Activated T-cell treated with anti-CD3 and anti-CD28 coated beads for 1 hour (primary cell): Measurements from ENCODE around the gene PDPN.

Experiments used
- DNase-seq: peaks from one replicate; pipeline ENCODE4 v3.0.0-alpha.2; 2020; ENCODE audit warnings: low read depth

PDPN gene

DNA sequence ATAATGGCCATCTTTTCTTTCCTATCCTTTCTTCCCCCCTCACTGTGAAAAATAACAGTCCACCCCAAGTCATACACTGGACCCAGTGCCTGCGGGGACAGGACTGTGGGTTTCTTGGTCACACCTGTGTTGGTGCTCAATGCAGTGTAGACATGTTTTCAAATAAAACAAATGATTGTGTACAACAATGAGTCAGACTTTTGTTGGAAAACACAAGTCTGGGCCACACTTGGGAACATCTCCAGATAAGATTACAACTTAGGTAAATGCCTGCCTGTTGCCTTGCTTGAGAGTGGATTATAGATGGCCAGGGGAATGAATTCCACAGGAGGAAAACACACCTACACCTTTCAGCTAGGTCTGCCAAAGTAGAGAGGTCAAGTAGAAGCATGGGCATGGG lies 34.1 kb downstream of the PDPN start:
- no peak for DNase-seq

DNA sequence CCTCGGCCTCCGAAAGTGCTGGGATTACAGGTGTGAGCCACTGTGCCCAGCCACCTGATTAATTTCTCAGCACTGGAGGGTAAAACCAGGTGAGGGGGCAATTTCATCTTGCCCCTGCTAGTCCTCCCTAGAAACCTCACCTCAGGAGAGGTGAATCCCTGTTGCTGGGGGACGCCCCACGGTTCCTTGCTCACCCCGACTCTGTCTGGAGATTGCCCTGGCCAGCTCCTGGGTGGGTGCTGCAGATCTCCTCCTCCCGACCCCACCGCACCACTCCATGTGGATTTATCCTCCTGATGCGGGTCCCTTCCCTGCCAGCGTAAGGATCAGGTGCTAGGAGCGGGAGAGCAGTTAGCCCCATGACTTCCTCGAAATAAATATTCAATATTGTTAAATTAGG lies 34.9 kb downstream of the PDPN start:
- no peak for DNase-seq

DNA sequence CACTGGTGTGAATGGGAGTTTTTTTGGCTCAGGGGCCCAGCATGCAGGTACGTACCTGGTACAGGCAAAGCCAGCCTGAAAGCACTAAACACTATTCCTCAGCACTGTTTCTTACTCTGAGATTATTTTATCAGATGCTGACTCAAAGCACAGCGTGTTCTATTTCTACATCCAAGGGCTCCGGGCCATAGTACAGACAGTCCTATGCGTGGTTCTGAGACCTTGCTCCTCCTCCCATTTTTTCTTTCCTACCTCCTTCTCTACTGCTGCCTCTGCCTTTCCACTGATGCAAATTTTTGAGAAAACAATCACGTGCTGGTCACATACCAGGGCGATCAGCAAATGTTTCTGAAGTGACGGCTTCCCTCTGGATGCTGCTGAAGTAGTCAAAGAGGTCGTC lies 36.3 kb downstream of the PDPN start:
- DNase-seq: no peak

DNA sequence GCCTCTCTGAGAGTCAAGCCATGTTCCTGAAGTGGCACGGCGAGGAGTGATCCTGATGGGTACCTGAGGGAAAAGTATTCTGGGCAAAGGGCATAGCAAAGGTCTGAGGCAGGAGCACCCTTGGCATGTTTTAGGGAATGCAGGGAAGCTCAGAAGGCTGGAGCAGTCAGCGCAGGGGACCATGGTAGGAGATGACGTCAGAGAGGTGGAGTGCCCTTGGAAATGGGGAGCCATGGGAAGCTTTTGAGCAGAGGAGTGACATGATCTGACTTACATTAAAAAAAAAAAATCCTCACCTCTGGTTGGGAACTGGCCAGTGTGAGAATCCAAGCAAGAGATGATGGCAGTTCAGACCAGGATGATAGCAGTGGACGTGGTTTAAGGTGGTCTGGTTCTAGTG lies 37.2 kb downstream of the PDPN start:
- no peak for DNase-seq

DNA sequence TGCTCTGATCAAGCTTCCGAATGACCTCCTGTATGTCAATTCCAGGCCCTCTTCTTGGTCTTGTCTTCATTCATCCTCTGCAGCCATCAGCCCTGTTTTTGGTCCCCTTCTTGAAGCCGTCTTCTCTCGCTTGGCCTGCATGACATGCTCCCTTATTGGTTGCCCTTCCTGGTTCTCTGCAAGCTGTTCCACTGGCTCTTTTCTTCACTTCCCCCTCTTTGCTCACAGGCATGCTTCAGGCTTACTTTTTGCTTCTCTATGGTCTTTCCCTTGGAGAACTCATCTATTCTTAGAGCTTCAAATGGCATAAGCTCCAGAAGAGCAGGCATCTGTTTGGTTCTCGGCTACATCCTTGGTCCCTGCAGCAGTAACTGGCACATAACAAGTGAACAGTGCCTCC lies 38.8 kb downstream of the PDPN start:
- no peak for DNase-seq

DNA sequence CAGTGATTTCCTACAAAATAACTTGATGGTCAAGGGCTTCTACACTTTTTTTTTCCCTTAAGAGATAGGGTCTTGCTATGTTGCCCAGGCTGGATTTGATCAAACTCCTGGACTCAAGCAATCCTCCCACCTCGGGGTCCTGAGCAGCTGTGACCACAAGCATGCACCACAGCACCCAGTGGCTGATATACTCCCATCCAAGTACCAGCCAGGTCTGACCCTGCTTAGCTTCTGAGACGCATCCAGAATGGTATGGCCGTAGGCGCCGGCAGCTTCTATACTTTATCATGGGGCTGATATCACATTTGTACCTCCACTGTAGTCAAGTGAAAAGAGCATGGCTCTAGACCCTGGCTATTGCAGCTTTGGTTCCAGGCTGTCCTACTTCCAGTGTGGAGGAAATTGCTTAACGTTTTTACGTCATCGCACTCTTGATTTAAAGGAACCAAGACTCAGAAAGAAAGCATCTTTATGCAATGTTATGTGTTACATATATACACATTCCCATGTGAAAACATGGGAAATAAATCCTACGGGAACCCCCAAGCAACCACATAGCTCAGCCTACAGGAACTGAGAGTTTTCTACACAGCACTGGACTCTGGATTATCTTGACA lies 39.5 kb downstream of the PDPN start:
- DNase-seq: no peak

DNA sequence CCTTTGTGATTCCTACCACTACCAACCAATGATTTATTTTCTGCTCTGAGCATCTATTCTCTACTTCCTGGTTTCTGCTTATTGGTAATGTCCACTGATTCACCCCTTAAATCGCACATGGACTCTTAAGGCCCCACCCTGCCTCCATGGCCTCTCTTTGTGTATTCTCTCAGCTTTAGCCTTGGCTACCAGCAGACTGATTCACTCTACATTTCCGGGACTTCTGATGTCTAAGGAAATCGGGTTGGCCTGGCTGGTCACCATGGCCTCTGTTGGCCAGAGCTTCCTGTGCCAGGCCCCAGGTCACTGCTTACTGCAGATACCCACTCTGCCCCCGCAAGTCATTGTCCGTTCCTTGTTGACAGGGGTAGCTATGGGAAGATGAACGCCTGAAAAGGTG lies 40.9 kb downstream of the PDPN start:
- DNase-seq: no peak

DNA sequence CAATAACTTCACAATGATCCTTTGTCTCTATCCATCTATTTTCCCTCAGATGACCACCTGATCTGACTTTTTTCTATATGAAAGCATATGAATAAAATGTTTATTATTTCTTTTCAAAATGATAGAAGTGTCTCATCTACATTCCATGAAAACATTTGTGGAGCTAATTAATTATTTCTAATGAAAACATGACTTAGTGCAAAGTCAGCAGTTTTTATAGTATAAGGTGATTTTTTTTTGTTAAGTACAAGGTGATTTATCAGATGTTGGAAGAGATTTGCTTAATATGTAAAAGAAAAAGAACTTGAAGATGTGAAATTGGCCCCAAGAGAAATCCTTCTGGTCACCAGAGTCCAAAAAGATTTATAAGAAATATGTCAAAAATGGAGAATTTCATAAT lies 43.5 kb downstream of the PDPN start:
- no peak for DNase-seq

DNA sequence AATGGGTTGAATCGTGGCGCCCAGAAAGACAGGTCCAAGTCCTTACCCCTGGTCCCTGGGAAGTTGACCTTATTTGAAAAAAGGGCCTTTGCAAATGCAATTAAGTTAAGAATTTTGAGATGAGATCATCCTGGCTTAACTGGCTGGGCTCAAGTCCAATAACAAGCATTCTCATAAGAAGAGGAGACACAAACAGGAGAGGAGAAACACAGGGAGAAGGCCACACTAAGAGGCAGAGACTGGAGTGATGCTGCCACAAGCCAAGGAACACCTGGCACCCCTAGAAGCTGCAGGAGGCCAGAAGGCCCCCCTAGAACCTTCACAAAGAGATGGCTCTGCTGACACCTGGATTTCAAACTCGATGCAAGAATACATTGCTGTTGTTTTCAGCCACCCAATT lies 44.6 kb downstream of the PDPN start:
- DNase-seq: no peak

DNA sequence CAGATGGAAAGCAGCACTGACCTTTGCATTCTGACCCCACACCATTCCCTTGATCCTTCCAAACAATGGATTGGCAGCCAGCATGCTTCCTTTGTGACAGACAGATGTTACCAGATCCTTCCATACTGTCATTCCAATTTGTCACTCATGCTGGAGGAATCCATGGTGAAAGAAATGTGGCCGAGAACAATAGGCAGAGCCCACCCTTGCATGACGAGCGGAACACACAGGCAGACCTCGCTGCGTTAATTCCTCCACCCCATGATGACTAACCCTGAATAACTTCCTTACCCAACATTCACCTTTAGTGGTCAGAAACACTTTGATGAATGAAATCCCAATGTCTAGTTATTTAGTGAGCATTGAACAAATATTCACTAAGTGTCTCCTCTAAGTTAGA lies 45.1 kb downstream of the PDPN start:
- DNase-seq: no peak

DNA sequence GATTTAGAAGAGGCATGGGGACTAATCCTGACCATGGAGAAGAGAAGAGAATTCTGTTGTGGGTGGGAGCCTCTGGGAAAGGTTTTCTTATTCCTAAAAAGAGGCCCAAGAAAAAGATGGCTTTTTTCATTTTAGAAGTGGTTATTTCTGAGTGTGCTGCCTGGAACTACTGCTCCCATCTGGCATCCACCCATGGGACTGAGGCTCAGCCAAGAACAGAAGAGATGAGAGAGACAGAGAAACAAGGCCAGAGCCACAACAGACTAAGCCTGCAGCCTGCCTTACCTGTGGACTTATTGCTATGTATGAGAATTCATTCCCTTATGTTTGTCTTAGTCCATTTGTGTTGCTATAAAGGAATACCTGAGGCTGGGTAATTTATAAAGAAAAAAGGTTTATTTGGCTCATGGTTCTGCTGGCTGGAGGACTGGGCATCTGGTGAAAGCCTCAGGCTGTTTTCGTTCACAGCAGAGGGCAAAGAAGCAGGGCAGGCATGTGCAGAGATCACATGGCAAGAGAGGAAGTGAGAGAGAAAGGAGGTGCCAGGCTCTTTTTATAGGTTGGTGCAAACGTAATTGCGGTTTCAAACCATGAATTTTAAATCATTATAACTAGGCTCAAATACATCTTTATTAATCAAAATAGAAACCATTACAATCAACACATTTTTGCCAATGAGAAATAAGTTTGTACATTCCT lies 58.8 kb downstream of the PDPN start:
- no peak for DNase-seq

DNA sequence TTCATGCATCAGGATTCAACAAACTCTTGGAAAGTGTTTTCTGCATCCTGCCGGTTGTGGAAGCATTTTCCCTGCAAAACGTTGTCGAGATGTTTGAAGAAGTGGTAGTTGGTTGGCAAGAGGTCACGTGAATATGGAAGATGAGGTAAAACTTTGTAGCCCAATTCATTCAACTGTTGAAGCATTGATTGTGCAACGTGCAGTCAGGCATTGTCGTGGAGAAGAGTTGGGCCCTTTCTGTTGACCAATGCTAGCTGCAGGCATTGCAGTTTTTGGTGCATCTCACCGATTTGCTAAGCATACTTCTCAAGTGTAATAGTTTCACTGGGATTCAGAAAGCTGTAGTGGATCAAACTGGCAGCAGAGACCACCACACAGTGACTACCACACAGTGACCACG lies 59.4 kb downstream of the PDPN start:
- no peak for DNase-seq

DNA sequence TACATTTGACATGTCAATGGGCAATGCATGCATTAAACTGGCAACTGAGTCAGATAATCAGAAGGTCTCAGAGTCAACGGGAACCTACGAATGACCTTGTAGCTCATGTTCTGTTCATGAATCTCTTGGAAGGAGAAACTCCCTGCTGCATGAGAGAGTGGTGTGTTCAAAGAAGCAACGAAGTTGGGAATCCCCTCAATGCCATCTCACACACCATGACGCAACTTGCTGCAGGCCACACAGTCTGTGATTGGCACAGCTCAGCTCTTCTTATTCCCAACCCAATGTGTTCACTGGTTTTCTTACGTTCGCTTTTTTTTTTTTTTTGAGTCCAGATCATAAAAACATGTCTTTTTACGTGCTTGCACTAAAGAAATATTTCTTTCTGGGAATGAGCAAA lies 62.9 kb downstream of the PDPN start:
- DNase-seq: no peak

DNA sequence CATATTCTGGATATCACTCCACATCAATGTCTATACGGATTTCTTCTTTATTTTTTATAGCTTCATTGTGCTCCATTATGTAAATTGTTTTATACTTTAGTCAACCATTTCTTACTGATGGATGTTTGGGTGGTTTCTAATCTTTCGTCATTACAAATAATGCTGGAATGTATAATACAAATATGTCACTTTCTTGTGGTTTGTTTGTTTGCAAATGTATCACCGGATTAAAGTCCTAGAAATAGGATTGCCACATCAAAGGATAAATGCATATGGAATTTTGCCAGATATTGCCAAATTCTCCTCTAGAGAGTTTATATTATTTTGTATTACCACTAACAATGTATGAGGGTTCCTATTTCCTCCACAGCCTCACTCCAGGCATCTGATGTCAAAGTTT lies 67.6 kb downstream of the PDPN start:
- DNase-seq: no peak

DNA sequence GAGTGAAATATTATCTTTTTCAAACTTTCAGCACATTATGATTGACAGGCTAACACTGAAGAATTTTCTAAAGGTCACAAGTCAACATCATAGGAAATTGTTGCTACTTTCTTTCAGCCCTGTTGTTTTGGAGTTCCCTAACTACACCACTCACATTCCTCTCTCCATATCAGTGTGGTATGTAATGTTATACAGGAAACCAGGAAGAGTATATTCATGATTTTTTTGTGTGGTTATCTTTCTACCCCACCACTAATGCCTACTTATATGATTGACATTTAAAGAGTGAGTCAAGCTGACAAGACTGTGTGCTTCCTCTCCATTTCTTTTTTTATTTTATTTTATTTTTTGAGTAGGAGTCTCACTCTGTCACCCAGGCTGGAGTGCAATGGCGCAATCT lies 68.6 kb downstream of the PDPN start:
- no peak for DNase-seq

DNA sequence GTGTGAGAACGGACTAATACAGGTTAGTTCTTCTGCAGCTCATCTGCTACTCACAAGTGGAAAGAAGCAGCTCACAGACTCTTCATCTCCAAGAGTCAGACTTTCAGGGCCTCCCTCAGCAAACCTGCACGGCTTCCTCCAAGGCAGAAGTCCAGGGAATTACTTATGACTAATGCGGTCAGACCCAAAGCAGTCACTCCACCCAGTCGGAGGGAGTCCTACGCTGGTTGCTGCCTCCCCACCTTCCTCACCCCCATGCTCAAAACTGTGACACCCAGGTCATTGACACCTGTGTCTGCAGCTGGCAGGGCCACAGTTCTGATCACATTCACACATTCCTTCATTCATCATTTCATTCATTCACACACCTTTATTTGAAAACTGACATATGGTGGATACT lies 77.9 kb downstream of the PDPN start:
- DNase-seq: no peak

DNA sequence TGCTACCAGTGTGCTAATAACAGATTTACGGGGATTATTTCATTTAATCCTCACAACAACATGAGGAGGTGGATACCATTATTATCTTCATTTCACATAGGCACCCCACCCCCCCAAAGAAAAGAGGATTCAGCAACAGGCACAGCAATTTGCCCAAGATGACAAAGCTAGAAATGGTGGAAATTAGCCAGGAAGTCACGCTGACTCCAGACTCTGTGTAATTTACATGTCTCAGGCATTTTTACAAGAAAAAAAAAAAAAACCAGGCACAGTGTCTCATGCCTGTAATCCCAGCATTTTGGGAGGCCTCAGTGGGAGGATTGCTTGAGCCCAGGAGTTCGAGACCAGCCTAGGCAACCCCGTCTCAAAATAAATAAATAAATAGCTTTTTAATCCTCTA lies 78.9 kb downstream of the PDPN start:
- no peak for DNase-seq

DNA sequence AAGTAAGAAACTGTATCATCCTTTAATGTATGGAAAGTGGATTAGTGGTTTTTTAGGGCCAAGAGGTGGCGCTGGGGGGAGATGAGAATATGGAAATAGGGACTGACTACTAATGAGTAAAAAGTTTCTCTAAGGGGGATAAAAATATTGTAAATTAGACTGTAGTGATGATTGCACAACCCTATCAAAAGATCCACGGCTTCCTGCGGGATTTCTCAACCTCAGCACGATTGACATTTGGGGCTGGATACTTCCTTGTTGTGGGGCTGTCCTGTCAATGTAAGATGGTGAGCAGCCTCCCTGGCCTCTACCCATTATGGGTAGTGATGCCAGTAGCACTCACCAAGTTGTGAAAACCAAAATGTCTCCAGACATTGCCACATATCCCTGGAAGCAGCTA lies 80.3 kb downstream of the PDPN start:
- no peak for DNase-seq

DNA sequence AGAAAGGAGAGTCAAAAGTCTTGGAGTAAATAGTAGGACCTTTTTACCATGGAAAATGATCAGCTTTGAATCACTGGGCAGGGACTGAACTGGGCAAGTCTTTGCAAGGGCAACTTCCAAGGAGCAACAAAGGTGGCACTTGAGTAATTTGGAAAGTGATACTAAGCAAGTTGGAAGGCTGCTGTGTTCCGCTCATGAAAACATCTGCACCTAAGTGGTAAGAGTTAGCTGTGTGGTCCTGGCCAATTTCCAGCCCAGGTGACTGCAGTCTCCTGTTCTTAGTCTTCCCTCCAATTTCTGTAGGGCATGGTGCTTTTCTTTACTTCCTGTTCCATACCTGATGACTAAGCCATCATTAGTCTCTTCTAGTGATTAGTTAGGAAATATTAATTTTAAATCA lies 80.8 kb downstream of the PDPN start:
- no peak for DNase-seq

DNA sequence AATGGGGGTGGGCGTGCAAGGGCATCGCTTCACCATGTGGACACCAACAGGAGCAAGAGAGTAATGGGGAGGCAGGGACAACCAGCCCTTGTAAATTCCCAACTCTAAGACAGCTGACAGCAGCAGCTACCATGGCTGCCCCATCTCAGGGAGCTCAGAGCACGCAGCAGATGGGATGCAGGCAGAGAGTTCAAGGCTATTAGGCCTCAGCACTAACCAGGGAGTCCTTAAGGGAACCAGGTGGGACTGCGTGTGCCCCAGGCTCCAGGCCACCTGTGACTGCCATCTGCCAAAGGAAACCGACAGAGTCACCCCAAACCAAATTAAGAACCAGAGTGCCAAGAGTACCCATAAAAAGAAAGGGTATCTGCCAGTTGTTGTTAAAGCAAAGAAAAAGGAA lies 82.7 kb downstream of the PDPN start:
- DNase-seq: no peak
